NCI-H2029 treated with DMSO at 0.1 percent for 48 hours (cell line): Measurements from ENCODE around the gene TTF1.
A peak's percentile ranks its signal among the peaks of the same experiment; 100 is the strongest.

ENCODE experiments used
- DNase-seq: peaks from one replicate; lab custom pipeline; 2025; lab: John Stamatoyannopoulos, UW

TTF1 gene, protein sequence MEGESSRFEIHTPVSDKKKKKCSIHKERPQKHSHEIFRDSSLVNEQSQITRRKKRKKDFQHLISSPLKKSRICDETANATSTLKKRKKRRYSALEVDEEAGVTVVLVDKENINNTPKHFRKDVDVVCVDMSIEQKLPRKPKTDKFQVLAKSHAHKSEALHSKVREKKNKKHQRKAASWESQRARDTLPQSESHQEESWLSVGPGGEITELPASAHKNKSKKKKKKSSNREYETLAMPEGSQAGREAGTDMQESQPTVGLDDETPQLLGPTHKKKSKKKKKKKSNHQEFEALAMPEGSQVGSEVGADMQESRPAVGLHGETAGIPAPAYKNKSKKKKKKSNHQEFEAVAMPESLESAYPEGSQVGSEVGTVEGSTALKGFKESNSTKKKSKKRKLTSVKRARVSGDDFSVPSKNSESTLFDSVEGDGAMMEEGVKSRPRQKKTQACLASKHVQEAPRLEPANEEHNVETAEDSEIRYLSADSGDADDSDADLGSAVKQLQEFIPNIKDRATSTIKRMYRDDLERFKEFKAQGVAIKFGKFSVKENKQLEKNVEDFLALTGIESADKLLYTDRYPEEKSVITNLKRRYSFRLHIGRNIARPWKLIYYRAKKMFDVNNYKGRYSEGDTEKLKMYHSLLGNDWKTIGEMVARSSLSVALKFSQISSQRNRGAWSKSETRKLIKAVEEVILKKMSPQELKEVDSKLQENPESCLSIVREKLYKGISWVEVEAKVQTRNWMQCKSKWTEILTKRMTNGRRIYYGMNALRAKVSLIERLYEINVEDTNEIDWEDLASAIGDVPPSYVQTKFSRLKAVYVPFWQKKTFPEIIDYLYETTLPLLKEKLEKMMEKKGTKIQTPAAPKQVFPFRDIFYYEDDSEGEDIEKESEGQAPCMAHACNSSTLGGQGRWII

DNA sequence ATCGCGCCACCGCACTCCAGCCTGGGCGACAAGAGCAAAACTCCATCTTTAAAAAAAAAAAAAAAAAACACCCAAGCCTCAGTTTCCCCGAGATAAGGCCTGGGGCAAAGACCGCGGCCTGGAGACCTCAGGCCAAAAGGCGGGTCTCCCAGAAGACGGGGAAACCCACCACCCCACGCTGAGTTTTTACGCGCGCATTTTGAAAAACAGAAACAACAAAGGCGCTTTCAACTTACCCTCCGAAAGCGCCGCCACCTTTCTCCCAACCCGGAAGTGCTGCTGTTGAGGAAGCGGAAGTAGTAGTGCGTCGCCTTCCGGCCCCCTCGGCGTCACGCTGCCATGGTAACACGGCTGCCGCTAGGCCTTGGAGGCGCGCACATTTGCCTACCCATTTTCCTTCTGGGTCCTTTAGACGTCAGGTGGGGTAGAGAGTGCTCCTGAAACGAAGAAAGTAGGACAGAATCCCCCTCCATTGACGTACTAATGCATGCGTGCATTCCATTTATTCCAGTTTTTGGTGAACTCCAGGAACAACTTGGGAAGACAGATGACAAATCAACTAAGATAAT, at the start of gene TTF1:
TTF1 (minus strand) TSS at position 287 of the 569 bp plus-strand sequence. CDS start 4,019 bp downstream, outside the sequence.
- peak; percentile 77 for DNase-seq

DNA sequence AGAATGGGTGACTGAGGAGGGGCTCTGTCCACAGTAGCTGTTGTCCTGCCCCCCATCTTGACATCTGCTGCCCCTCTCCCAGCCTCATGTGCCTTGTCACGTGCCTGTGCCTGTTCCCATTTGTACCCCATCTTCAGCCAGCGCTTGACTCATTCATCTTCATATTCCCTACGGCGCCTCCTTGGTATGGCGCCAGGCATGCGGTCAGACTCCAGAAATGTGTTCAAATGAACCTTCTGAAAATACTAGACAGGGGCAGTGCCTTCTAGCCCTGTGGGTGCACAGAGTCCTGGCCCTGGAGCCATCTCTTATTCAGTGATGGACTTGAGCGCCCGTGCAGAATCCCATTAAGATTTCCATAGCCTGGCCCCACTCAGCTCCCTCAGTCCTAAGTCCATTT, 49.6 kb upstream of the TTF1 start:
- peak; percentile 83 for DNase-seq

DNA sequence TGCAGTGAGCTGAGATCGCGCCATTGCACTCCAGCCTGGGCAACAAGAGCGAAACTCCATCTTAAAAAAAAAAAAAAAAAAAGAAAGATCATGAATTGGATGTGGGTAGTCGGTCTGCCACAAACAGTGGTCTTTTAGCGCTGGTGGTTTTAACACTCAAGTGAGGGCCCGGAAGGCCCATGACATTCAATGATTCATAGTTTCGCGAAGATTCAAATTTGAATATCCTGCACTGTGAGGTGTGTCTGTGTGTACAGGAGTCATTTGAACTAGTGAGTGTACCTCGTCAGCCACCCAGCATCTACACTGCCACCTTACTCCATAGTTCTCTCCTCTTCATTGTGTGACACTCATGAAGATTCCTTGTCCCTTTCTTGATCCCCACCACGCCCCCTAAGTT, 44.6 kb upstream of the TTF1 start:
- DNase-seq: no peak

DNA sequence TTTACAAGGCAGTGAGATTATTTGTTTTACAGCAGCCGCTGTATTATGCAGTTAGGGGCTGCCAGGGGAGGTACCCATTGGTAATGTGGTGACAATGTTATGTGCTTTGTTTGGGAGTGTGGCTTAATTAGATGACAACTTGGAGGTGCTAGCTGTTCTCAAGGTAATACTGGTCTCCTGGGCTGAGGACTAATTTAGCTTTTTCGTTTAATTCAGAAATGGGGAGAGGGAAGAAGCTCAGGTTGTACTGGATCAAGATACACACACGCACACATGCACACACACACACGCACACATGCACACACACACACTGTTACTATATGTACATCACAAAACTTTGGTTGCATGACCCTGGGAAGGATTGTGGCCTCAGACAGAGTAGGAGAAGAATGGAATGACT, 41.3 kb upstream of the TTF1 start:
- DNase-seq: no peak

DNA sequence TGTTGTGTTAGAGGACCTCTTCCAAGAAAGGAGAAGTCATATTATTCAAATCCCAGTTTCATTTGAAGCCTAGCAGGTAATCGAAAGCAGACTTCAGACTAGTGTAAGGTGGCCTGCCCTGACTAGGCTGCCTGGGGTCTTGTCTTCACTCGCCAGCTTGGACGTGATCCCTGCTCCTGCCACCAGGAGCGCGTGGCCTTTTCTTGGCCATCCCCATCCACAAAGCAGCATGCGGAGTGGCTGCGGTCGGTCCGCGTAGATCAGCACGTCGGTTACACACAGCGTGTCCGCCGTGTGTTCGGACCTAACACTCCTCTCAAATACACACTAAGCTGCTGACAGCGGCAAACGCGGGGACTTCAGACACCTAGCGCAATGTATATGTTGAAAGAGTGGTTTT, 40.7 kb upstream of the TTF1 start:
- DNase-seq: no peak

DNA sequence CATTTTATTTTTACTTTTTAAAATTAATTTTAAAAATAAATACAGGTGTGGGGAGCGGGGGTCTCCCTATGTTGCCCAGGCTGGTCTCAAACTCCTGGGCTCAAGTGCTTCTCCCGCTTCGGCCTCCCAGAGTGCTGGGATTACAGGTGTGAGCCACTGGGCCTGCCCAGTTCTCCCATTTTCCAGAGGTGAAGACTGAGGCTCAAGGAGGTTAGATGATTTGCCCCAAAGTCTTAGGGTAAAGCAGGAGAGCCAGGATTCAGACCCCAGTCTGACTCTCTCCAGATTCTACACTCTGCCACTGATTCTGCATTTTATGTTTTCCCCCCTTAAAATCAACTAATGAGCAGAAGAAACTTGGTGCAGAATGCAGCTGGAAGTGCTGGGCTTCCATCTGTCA, 40.2 kb upstream of the TTF1 start:
- no peak for DNase-seq

DNA sequence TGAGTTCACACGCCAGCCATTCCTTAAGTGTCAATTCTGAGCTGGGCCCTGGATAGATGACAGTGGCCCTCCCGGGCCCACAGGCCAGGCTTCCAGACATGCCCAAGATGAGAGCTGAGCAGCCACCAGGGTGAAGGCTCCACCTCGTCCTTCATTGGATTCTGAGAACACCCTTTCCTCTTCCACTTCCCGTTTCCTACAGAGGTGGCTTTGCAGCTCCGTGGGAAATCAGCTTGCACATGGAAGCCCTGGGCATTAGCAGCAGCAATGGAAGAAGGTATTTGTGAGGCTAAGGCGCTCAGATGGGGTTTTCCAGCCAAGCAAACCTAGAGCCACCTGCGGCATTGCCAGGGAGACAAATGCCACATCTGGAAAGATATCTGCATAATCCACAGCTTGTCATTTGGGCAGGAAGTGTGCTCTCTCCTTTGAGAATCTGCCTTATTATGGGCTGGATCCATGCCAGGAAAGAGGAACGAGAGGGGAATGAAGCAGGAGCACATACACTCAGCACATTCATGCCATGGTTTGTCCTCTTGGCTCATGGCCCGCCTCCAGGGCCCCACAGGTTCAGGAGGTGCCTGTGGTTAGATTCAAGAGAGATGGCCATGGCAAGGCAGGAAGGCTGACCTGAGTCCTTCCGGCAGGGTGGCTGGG, 37.4 kb upstream of the TTF1 start:
- DNase-seq: peak; percentile 94

DNA sequence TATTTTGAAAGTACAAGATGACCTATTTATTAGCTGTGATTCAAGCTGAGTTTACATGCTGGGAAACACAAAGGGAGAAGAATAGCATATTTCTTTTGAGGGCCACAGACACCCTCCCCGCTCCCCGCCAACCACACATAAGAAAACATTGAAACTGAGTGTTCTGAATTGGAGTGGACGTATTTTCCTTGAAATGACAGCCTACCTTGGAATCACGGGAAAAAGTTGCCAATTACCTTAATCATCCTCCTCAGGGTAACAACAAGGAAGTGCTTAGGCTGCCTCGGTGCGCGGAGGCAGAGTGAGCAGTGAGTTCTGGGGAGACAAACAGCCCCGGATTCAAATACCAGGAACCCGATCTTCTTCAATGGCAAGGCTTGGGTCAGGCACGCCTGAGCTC, 34.8 kb upstream of the TTF1 start:
- DNase-seq: no peak

DNA sequence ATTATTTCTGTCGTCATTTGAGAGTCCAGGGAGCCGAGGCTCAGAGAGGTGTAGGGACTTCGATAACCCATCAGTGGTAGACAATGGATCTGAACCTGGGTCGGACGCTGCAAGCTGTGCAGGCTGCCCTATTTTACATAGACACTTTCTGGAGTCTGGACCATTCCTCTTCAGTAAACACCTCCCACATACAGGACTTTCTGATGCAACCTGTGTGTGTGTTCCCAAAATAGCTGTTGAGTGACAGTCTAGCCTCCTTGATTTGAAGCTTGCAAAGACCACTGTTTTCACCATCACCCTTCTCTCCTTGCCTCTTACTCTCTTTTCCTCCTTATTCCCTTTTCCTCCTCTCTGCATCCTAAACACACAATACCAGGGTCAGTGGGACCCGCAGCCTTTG, 34.1 kb upstream of the TTF1 start:
- DNase-seq: no peak

DNA sequence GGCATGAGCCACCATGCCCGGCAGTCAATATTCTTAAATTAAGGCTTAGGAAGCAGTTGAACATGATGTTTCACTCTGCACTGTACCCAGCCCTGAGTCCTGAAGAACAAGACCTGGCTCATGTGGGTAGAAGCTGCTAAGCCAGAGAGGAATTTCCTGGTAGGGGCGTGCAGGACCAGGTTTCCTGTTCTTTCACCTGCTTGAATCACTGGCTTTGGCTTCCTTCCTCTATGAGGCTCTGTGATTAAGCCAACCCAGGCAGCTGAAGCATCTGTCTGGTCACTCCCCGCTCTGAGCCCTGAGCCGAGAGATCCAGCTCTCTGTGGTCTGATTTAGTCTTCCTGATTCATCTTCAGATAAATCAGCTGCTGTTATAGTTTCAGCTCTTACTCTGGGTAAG, 32.5 kb upstream of the TTF1 start:
- peak; percentile 24 for DNase-seq

DNA sequence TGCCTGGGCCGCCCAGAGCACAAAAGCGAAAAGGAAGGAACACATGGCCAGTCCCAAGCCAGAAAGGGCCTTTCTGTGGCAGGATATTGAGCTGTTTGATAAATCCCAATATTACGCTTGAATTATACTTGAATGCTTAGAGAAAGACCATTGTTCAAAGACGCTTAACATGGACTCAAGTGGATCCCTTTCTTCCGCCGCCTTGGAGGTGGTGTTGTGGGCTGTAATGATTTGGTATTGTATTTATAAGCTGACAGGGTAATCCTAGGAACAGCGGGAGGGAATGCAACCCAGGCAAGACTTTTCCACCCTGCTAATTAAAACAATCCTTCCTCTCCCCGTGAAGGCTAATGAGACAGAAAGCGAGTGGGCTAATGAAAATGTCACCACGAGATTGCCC, 28.2 kb upstream of the TTF1 start:
- DNase-seq: no peak

DNA sequence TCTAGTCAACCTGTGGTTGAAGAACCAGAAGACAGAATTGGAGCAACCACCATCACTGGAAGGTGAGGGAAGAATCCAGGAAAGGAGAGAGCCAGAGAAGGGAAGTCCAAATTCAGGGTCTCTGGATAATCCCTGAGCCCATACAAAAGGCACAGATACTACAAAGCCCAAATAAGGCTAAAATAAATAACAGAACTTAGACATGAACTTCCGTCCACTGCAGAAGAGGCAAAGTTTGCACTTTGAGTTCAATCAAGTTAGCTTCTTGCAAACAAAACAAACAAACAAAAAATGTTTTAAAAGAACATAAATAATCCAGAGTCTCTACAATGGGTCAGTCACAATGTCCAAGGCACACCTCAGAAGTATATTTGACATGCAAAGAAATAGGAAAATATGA, 24.4 kb upstream of the TTF1 start:
- DNase-seq: no peak

DNA sequence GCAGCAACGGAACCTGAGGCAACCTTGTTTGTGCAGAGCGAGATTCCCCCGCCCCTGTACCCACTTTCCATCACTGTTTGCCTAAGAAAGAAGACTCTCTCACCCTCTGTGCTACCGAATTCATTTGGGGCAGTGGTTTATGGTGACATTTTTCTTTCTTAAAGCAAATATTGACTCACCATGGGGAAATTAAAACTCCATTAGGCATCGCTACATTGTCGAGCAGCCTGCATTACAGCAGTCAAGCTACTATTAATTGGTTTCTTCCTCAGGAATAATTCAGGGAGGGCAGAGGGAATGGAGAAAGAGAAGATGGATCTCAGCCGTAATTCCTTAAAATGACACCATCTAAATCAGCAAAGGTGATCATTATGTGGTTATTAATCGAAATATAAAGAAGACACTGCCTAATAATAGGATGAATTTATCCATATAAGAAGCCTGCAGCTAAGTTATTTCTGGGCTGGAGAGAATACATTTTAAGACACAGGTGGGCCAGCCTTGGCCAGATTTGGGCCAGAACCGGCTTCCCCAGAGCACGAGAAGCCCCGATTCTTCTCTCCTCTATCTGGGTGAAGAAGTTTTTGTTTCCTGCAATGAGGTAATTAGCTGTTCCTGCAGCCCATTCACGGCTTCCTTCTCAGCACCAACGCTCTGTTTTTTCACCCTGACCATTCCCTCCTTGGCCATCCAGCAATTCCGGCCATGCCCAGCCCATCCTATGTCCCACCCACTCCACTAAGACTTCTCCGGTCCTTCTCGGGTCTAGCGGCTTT, 20.2 kb upstream of the TTF1 start:
- DNase-seq: no peak

DNA sequence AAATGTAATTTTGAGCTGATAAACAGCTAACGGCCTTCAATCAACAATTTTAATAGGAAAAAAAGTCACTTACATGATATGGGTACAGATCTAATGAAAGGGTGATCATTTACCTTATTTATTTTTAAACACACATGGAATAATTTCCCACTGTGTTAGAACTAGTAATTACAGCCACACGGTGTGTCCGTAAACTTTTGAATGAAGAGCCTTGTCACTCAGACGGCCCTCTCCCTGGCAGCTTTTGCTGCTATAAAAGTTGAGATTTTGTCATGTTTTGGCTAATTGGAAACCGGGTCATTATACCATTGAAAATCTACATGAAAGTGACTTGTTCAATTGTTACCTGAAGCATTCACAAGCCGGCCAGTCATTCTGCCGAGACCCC, 19.0 kb upstream of the TTF1 start:
- no peak for DNase-seq

DNA sequence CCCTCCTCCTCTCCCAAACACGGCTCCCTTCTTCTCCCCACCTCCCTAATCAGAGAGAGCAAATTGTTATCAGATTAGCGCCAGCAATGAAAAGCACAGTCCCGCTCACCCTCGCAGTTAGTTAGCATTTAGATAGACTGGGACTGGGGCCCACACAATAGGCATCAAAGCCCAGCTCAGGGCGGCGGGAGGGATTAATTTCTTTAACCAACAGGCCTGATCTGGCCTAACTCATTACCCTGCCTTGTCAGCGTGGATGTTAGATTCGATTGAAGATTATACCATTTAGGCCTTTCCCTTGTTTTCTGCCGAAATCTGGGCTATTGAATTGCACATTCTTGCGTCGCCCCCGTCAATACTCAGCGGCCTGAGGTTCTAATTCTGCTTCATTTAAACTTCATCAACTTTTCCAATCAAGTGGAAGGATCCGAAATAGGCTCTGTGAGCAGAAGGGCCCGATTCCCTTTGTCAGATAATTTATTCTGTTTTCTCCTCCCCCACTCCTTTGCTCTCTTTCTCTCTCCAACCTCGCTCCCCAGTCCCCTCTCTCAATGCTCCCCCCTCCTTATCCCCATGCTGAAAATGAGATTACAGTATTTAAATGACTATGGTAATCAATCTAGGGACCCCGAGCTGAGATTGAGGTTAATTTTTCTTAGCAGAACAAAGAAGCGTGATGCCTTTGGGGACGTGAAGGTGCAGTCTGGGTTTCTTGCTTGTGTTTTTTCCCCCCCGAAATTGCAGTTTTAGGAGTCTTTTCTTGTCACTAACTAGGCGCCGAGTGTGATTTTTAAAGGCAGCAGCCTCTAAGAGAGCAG, 18.4 kb upstream of the TTF1 start:
- no peak for DNase-seq

DNA sequence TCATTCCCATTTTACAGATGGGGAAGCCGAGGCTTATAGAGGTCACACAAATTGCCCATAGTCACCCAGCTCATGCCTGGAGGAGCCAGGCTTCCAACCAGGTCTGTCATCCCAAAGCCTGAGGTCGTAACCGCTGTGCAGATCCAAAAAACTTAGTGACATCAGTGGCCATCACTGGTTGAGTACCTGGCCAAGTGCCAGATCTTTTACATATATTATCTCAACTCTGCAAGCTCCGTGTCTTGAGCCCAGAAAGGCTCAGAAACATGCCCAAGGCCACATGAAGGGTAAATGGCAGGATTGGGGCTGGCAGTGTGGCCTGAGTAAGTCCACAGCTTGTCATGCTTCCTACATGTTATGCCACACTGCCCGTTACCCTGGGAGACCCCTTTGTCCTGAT, 16.9 kb upstream of the TTF1 start:
- no peak for DNase-seq

DNA sequence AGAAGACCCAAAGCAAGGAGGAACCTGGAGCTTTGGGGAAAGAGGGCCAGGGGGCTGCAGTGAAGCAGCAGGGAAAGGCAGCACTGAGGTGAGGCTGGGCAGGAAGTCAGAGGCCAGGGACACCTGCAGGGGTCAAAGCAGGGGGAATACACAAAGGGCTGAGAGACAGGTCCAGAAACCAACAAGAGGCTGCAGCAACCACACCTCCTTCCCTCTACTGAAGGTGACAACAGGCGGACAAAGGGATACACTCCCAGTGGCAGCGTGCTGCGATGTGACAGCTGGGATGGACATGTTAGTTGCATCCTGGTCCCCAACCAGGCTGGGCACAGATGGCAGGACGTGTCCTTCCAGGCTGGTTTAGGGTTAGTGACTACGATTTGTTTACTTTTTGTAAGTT, 15.9 kb upstream of the TTF1 start:
- no peak for DNase-seq

DNA sequence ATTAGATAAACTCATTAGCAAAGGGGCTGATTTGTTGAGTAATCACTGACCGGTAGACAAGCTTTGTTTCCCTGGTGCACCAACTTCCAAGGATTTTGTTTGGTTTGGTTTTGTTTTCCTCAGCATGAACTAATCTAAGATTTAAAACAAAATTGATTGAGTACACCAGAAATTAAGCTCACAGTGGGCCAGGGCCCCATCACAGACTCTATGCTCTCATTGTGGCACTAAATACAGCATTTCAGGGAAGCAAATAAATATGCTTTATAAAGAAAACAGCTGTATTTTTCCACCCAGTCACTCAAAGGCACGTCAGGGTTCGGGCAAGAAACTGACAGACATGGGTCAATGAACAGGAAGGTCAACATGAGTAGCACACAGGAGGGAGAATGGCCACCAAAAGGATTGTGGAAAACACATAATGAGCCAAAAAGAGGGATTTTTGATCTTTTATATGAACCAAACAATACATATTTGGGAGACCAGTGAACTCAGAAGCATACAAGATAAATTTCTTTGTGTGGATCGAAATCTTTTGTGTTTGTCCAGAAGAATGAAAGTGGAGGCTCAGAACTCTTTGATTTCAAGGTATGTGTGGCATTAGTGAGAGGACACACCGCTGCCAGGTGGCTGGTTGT, 12.2 kb upstream of the TTF1 start:
- no peak for DNase-seq

DNA sequence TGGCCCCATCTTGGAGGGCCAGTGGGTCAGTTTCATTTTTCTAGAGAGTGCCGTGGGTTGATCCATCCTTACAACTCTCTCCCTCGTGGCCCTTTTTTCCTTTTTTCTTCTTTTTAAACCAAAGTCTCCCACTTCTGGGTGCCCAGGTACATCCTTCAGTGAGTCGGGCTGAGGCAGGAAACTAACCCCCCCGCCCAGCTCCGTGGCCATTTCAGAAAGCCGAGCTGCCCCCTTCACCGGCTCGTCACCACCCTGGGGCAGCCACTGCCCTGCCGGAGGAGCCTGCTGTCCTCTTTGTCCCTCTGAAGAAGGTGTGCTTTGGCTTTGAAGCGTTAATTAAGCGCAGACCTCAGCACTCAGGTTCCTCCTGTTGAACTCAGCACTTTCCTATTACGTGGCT, 8.5 kb upstream of the TTF1 start:
- no peak for DNase-seq

DNA sequence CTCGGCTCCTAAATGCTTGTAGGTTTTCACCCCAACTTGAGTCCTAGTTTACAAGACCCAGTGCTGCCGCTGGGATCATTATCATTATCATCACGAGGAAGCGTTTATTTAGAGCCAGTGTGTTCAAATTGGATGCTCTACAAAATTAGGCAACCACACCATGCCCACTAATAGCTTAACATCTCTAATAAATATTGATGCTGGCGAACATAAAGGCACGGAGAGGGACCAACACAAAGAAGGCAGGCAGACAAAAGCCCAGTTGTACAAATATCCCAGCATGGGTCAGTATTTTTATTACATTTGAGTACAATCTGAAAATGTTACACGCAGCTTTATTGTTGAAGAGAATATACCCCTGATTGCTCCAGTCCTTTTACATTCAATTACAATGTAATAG, 8.1 kb upstream of the TTF1 start:
- DNase-seq: no peak
